ENCODE measurements around the gene DNM3.

The DNM3 gene

GRCh38 chr1:172211221-172211620 is 369.9 kb downstream of the DNM3 start:
- Histone ChIP-seq H3K36me3 (ENCODE audit: control insufficient read depth in 2 of 2, insufficient read depth in 1 of 2, low read length in 2 of 2) (no peaks in the 10 kb centered on the region), H3K4me3 (ENCODE audit: low read depth, low read length) (no peak overlapping the region), H3K27ac (ENCODE audit: extremely low read depth, low read depth, low read length) (no peak overlapping the region), H3K9me3 (ENCODE audit: control insufficient read depth, insufficient read depth, low read depth, low read length) (no peaks in the 10 kb centered on the region), H3K4me1 (ENCODE audit: control insufficient read depth, insufficient read depth, low read length) (no peaks in the 10 kb centered on the region)
- TF ChIP-seq ZNF791 (tag by site-specific recombination; IDR thresholded peaks at IDR 0.05) = no peak
- TF ChIP-seq, protein P1, sequence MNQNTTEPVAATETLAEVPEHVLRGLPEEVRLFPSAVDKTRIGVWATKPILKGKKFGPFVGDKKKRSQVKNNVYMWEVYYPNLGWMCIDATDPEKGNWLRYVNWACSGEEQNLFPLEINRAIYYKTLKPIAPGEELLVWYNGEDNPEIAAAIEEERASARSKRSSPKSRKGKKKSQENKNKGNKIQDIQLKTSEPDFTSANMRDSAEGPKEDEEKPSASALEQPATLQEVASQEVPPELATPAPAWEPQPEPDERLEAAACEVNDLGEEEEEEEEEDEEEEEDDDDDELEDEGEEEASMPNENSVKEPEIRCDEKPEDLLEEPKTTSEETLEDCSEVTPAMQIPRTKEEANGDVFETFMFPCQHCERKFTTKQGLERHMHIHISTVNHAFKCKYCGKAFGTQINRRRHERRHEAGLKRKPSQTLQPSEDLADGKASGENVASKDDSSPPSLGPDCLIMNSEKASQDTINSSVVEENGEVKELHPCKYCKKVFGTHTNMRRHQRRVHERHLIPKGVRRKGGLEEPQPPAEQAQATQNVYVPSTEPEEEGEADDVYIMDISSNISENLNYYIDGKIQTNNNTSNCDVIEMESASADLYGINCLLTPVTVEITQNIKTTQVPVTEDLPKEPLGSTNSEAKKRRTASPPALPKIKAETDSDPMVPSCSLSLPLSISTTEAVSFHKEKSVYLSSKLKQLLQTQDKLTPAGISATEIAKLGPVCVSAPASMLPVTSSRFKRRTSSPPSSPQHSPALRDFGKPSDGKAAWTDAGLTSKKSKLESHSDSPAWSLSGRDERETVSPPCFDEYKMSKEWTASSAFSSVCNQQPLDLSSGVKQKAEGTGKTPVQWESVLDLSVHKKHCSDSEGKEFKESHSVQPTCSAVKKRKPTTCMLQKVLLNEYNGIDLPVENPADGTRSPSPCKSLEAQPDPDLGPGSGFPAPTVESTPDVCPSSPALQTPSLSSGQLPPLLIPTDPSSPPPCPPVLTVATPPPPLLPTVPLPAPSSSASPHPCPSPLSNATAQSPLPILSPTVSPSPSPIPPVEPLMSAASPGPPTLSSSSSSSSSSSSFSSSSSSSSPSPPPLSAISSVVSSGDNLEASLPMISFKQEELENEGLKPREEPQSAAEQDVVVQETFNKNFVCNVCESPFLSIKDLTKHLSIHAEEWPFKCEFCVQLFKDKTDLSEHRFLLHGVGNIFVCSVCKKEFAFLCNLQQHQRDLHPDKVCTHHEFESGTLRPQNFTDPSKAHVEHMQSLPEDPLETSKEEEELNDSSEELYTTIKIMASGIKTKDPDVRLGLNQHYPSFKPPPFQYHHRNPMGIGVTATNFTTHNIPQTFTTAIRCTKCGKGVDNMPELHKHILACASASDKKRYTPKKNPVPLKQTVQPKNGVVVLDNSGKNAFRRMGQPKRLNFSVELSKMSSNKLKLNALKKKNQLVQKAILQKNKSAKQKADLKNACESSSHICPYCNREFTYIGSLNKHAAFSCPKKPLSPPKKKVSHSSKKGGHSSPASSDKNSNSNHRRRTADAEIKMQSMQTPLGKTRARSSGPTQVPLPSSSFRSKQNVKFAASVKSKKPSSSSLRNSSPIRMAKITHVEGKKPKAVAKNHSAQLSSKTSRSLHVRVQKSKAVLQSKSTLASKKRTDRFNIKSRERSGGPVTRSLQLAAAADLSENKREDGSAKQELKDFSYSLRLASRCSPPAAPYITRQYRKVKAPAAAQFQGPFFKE (tag by site-specific recombination; IDR thresholded peaks at IDR 0.05; ENCODE audit: borderline replicate concordance) = no peak
- POLR2A ChIA-PET = no interaction called here
- CTCF ChIA-PET = interaction anchor here (0.9 kb wide), 1 partner anchor 323 kb away, joined by 3 read pairs; no protein-coding TSS in a partner anchor

DNA sequence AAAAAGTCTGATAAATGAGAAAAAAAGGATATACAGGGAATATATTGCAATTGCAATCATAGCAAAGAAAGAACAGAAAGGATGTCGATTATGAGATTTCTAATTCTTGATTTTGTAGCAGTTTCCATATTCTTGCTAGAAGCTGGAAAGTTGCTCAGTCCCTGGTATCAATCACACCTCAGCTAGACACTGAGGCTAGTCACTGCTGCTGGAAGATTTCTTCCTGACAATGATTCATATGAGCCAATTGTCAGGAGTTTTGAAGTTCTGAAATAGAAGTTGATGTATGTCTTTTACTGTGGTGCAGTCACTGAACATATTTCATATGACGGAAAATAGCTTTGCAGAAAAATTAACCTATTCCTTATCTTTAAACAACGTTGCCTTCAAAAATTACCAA is 370.8 kb downstream of the DNM3 start:
- Histone ChIP-seq H3K9me3 (ENCODE audit: control insufficient read depth, insufficient read depth, low read depth, low read length) (no peaks in the 10 kb centered on the region), H3K27ac (ENCODE audit: extremely low read depth, low read depth, low read length) (no peak overlapping the region), H3K36me3 (ENCODE audit: control insufficient read depth in 2 of 2, insufficient read depth in 1 of 2, low read length in 2 of 2) (no peaks in the 10 kb centered on the region), H3K4me3 (ENCODE audit: low read depth, low read length) (no peak overlapping the region), H3K4me1 (ENCODE audit: control insufficient read depth, insufficient read depth, low read length) (no peaks in the 10 kb centered on the region)
- ChIA-PET CTCF (interaction anchor here (0.7 kb wide), 1 partner anchor 382 kb away, joined by 3 read pairs; no protein-coding TSS in a partner anchor), POLR2A (no interaction called here)
- TF ChIP-seq ZNF701 (tag by site-specific recombination; IDR thresholded peaks at IDR 0.05) = no peak
- TF ChIP-seq, protein P2, sequence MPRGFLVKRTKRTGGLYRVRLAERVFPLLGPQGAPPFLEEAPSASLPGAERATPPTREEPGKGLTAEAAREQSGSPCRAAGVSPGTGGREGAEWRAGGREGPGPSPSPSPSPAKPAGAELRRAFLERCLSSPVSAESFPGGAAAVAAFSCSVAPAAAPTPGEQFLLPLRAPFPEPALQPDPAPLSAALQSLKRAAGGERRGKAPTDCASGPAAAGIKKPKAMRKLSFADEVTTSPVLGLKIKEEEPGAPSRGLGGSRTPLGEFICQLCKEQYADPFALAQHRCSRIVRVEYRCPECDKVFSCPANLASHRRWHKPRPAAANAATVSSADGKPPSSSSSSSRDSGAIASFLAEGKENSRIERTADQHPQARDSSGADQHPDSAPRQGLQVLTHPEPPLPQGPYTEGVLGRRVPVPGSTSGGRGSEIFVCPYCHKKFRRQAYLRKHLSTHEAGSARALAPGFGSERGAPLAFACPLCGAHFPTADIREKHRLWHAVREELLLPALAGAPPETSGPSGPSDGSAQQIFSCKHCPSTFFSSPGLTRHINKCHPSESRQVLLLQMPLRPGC (tag by site-specific recombination; IDR thresholded peaks at IDR 0.05) = no peak
- TF ChIP-seq, protein P3, sequence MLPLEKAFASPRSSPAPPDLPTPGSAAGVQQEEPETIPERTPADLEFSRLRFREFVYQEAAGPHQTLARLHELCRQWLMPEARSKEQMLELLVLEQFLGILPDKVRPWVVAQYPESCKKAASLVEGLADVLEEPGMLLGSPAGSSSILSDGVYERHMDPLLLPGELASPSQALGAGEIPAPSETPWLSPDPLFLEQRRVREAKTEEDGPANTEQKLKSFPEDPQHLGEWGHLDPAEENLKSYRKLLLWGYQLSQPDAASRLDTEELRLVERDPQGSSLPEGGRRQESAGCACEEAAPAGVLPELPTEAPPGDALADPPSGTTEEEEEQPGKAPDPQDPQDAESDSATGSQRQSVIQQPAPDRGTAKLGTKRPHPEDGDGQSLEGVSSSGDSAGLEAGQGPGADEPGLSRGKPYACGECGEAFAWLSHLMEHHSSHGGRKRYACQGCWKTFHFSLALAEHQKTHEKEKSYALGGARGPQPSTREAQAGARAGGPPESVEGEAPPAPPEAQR (tag by site-specific recombination; IDR thresholded peaks at IDR 0.05) = no peak
- TF ChIP-seq CTCF (tag by site-specific recombination; IDR thresholded peaks at IDR 0.05) = no peak
- TF ChIP-seq ZNF37A (tag by site-specific recombination; IDR thresholded peaks at IDR 0.05) = no peak
- no peak for TF ChIP-seq ZNF544 (tag by site-specific recombination; IDR thresholded peaks at IDR 0.05)
- TF ChIP-seq ZNF624 (tag by site-specific recombination; IDR thresholded peaks at IDR 0.05) = no peak
- no peak for TF ChIP-seq ZNF521 (tag by site-specific recombination; IDR thresholded peaks at IDR 0.05)
- no peak for TF ChIP-seq ZNF529 (tag by site-specific recombination; IDR thresholded peaks at IDR 0.05; ENCODE audit: insufficient replicate concordance)
- TF ChIP-seq ZSCAN4 (tag by site-specific recombination; IDR thresholded peaks at IDR 0.05) = no peak
- no peak for TF ChIP-seq ZNF785 (tag by site-specific recombination; IDR thresholded peaks at IDR 0.05)
